B cell (primary cell): ENCODE results near the gene ARFGAP3.

Experiments used
- CTCF ChIP-seq: fragments of 200-600 bp; IDR thresholded peaks from one replicate; pipeline ENCODE4 v1.8.0; 2022; ENCODE audit warnings: antibody characterized with exemption, mild to moderate bottlenecking
- EZH2 ChIP-seq: IDR thresholded peaks from 2 replicates; pipeline ENCODE4 v1.6.1; 2012; ENCODE audit warnings: borderline replicate concordance, low read depth, mild to moderate bottlenecking, moderate library complexity, low read length; ENCODE audit not compliant: insufficient read depth, poor library complexity, severe bottlenecking

GRCh38 chr22:42869888-42870480 is 12.9 kb upstream of the ARFGAP3 start:
- TF ChIP-seq CTCF: no peak
- TF ChIP-seq EZH2: no peak
